Keratinocyte (primary cell): Measurements from ENCODE around the gene CSGALNACT2. TPM values are rescaled to one million over a fixed set of nuclear protein-coding genes. Genes with fewer than 3 reads are reported as not detected.

Source experiments
- DNase-seq: peaks from one replicate; pipeline ENCODE4 v3.0.0-alpha.2; 2011; ENCODE audit warnings: low read depth, missing footprints, low spot score
- FAIRE-seq: peaks from 2 replicates; lab custom pipeline; 2011; peaks lifted over from hg19 to GRCh38; lab: Jason Lieb, UNC
- H2AFZ ChIP-seq: 2 replicates; pipeline ENCODE4 v1.6.0; 2012; ENCODE audit warnings: low read length, control low read depth, inconsistent platforms; ENCODE audit not compliant: control insufficient read depth
- H3K27ac ChIP-seq: 2 replicates; pipeline ENCODE4 v1.5.1; 2011; ENCODE audit warnings: low read length; ENCODE audit not compliant: control insufficient read depth, insufficient read depth
- H3K27me3 ChIP-seq: 3 replicates; pipeline ENCODE4 v1.6.0; 2011; ENCODE audit warnings: low read length; ENCODE audit not compliant: control insufficient read depth, insufficient read depth; ENCODE audit errors: extremely low read depth
- H3K36me3 ChIP-seq, 2 experiments: 2 replicates in 1 of 2; 3 replicates in 1 of 2; pipeline ENCODE4 v1.5.1; 2011; ENCODE audit warnings: low read length in 2 of 2, mild to moderate bottlenecking in 1 of 2; ENCODE audit not compliant: control insufficient read depth in 2 of 2, insufficient read depth in 2 of 2; ENCODE audit errors: extremely low read depth in 1 of 2
- H3K4me1 ChIP-seq: 3 replicates; pipeline ENCODE4 v1.5.1; 2011; ENCODE audit warnings: low read length; ENCODE audit not compliant: control insufficient read depth, insufficient read depth; ENCODE audit errors: extremely low read depth
- H3K4me2 ChIP-seq: 3 replicates; pipeline ENCODE4 v1.6.0; 2011; ENCODE audit warnings: low read depth, low read length; ENCODE audit not compliant: control insufficient read depth, insufficient read depth; ENCODE audit errors: extremely low read depth
- H3K4me3 ChIP-seq, 3 experiments: fragments of 200-600 bp in 1 of 3; sonication (generic) in 1 of 3; 2 replicates in 2 of 3; 3 replicates in 1 of 3; pipeline ENCODE4 v1.5.1; 2011 to 2016; ENCODE audit warnings: low read length in 3 of 3, mild to moderate bottlenecking in 3 of 3, control low read depth in 2 of 3, inconsistent platforms in 1 of 3, low read depth in 1 of 3, mixed read lengths in 1 of 3, mixed run types in 1 of 3, moderate library complexity in 1 of 3; ENCODE audit not compliant: control insufficient read depth in 2 of 3, insufficient read depth in 2 of 3; ENCODE audit errors: extremely low read depth in 1 of 3
- H3K79me2 ChIP-seq: 2 replicates; pipeline ENCODE4 v1.6.0; 2012; ENCODE audit warnings: low read length; ENCODE audit not compliant: control insufficient read depth, insufficient read depth
- H3K9ac ChIP-seq: 3 replicates; pipeline ENCODE4 v1.6.0; 2011; ENCODE audit warnings: low read length; ENCODE audit not compliant: control insufficient read depth, insufficient read depth; ENCODE audit errors: extremely low read depth
- H3K9me1 ChIP-seq: 3 replicates; pipeline ENCODE4 v1.6.0; 2011; ENCODE audit warnings: low read length; ENCODE audit not compliant: control insufficient read depth, insufficient read depth; ENCODE audit errors: extremely low read depth
- H3K9me3 ChIP-seq: 2 replicates; pipeline ENCODE4 v1.5.1; 2012; ENCODE audit warnings: low read depth, low read length; ENCODE audit not compliant: control insufficient read depth
- H4K20me1 ChIP-seq: 3 replicates; pipeline ENCODE4 v1.6.0; 2011; ENCODE audit warnings: low read length; ENCODE audit not compliant: control insufficient read depth, insufficient read depth; ENCODE audit errors: extremely low read depth
- CTCF ChIP-seq, 3 experiments: IDR thresholded peaks in 1 of 3; conservative IDR thresholded peaks in 1 of 3; optimal IDR thresholded peaks in 1 of 3; 2 replicates in 2 of 3; 3 replicates in 1 of 3; pipeline versions ENCODE3 to v1.5.1; 2011; ENCODE audit warnings: low read length in 3 of 3, mild to moderate bottlenecking in 3 of 3, moderate library complexity in 2 of 3, control low read depth in 1 of 3, inconsistent platforms in 1 of 3; ENCODE audit not compliant: insufficient read depth in 2 of 3; ENCODE audit errors: extremely low read depth in 1 of 3
- EZH2 ChIP-seq: IDR thresholded peaks from one replicate; pipeline ENCODE4 v1.6.1; 2012; ENCODE audit warnings: inconsistent platforms, mild to moderate bottlenecking, low read length, moderate library complexity
- dilution Hi-C: fragments of 300-500 bp; cut with MboI; formaldehyde crosslinking; loops from one replicate; pipeline ENCODE4 v1.7.0; 2020; ENCODE audit warnings: low sequenced_read_pairs; ENCODE audit not compliant: extremely low pct_ligation_motif_present
- polyA plus RNA-seq, 5 experiments: library from polyadenylated mRNA; depleted of rRNA in 3 of 5; stranded (reverse) in 3 of 5; stranded (forward) in 1 of 5; unstranded in 1 of 5; fragments of >200 nt; gene quantifications; 1 replicate in 1 of 5; 2 replicates in 3 of 5; 3 replicates in 1 of 5; pipeline versions ENCODE4 v1.2.1 to v1.2.3, GENCODE V29; 2011 to 2012; ENCODE audit warnings: missing spikeins in 2 of 5, low read depth in 1 of 5, low replicate concordance in 1 of 5

CSGALNACT2 gene
- polyA plus RNA-seq, 1 donor (not counting 4 experiments of a cell fraction or from before 2014, with no cell fraction given): 19.7 TPM

GRCh38 chr10:43125881-43126731 is 12.1 kb upstream of the CSGALNACT2 start:
- Histone ChIP-seq H3K27me3 (no peaks in the 10 kb centered on the region), H3K4me2 (no peak overlapping the region), H3K4me3 (no peak overlapping the region), H4K20me1 (no peaks in the 10 kb centered on the region), H3K36me3 (no peaks in the 10 kb centered on the region), H3K9ac (no peak overlapping the region), H3K27ac (no peak overlapping the region), H2AFZ (no peak overlapping the region), H3K79me2 (no peaks in the 10 kb centered on the region), H3K9me3 (no peaks in the 10 kb centered on the region), H3K9me1 (no peaks in the 10 kb centered on the region), H3K4me1 (peaks cover 23% of the 10 kb centered on the region)
- DNase-seq (no peak), FAIRE-seq (no peak)
- dilution Hi-C loops: no loop called here
- TF ChIP-seq CTCF (optimal IDR thresholded peaks at IDR 0.05 in 1 of 3, IDR thresholded peaks at IDR 0.05 in 1 of 3, conservative IDR thresholded peaks at IDR 0.05 in 1 of 3; ENCODE audit: extremely low read depth in 1 of 3, insufficient read depth in 2 of 3, low read length in 3 of 3) (no peak), EZH2 (no peak)

GRCh38 chr10:43126759-43127424 is 11.4 kb upstream of the CSGALNACT2 start:
- DNase-seq: no peak
- H3K27me3 ChIP-seq: no peaks in the 10 kb centered on the region
- no peak overlapping the region for H3K4me2 ChIP-seq
- H3K36me3 ChIP-seq: no peaks in the 10 kb centered on the region
- no peaks in the 10 kb centered on the region for H3K9me3 ChIP-seq
- H4K20me1 ChIP-seq: no peaks in the 10 kb centered on the region
- H3K9me1 ChIP-seq: no peaks in the 10 kb centered on the region
- H3K79me2 ChIP-seq: no peaks in the 10 kb centered on the region
- FAIRE-seq: no peak
- no peak overlapping the region for H3K4me3 ChIP-seq
- TF ChIP-seq CTCF (optimal IDR thresholded peaks at IDR 0.05 in 1 of 3, IDR thresholded peaks at IDR 0.05 in 1 of 3, conservative IDR thresholded peaks at IDR 0.05 in 1 of 3; ENCODE audit: extremely low read depth in 1 of 3, insufficient read depth in 2 of 3, low read length in 3 of 3) (no peak), EZH2 (no peak)
- no peak overlapping the region for H2AFZ ChIP-seq
- no peak overlapping the region for H3K27ac ChIP-seq
- dilution Hi-C loops: no loop called here
- peaks cover 27% of the 10 kb centered on the region for H3K4me1 ChIP-seq
- no peak overlapping the region for H3K9ac ChIP-seq
